Measurements from ENCODE around the gene TCEAL3.
"Not testable (repeated sequence)": the region's sequence is repeated elsewhere in the genome, so short reads cannot be mapped to it uniquely, and the experiment has no call there.

Gene TCEAL3

GRCh38 chrX:103628386-103629317, 20.9 kb downstream of the TCEAL3 start, which contains the start of gene TCEAL1:
TSS of gene TCEAL1 (plus strand) at chrX:103628975. CDS start at chrX:103629917, 942 bp downstream.
- H3K4me1 ChIP-seq (ENCODE audit: control insufficient read depth, low read depth, low read length): peaks cover 5% of the 10 kb centered on the region
- no peaks in the 10 kb centered on the region for H3K27me3 ChIP-seq (ENCODE audit: control insufficient read depth, insufficient read depth, low read length)
- peak within 1 kb of the TSS; percentile 63 for H3K27ac ChIP-seq (ENCODE audit: low read length)
- peak within 1 kb of the TSS; percentile 74 for H3K9ac ChIP-seq (ENCODE audit: low read length)
- no peaks in the 10 kb centered on the region for H3K9me3 ChIP-seq (ENCODE audit: control insufficient read depth, low read depth, low read length)
- no peaks in the 10 kb centered on the region for H3K36me3 ChIP-seq (ENCODE audit: control insufficient read depth, low read depth, low read length)
- H3K4me3 ChIP-seq (ENCODE audit: low read length): peak within 1 kb of the TSS; percentile 88

GRCh38 chrX:103629318-103630170, 21.8 kb downstream of the TCEAL3 start:
- H3K9ac ChIP-seq (ENCODE audit: low read length): peak overlapping the region; percentile 74
- H3K4me3 ChIP-seq (ENCODE audit: low read length): peak overlapping the region; percentile 88
- peak overlapping the region; percentile 63 for H3K27ac ChIP-seq (ENCODE audit: low read length)
- H3K4me1 ChIP-seq (ENCODE audit: control insufficient read depth, low read depth, low read length): peaks cover 5% of the 10 kb centered on the region
- H3K27me3 ChIP-seq (ENCODE audit: control insufficient read depth, insufficient read depth, low read length): no peaks in the 10 kb centered on the region
- H3K36me3 ChIP-seq (ENCODE audit: control insufficient read depth, low read depth, low read length): no peaks in the 10 kb centered on the region
- H3K9me3 ChIP-seq (ENCODE audit: control insufficient read depth, low read depth, low read length): no peaks in the 10 kb centered on the region

GRCh38 chrX:103630171-103630511, 22.4 kb downstream of the TCEAL3 start:
- peak overlapping the region; percentile 74 for H3K9ac ChIP-seq (ENCODE audit: low read length)
- H3K27ac ChIP-seq (ENCODE audit: low read length): peak overlapping the region; percentile 63
- peaks cover 5% of the 10 kb centered on the region for H3K4me1 ChIP-seq (ENCODE audit: control insufficient read depth, low read depth, low read length)
- peak overlapping the region; percentile 88 for H3K4me3 ChIP-seq (ENCODE audit: low read length)
- no peaks in the 10 kb centered on the region for H3K27me3 ChIP-seq (ENCODE audit: control insufficient read depth, insufficient read depth, low read length)
- H3K36me3 ChIP-seq (ENCODE audit: control insufficient read depth, low read depth, low read length): no peaks in the 10 kb centered on the region
- no peaks in the 10 kb centered on the region for H3K9me3 ChIP-seq (ENCODE audit: control insufficient read depth, low read depth, low read length)

- no peak overlapping the region for H3K4me3 ChIP-seq (ENCODE audit: low read length)
- no peaks in the 10 kb centered on the region for H3K36me3 ChIP-seq (ENCODE audit: control insufficient read depth, low read depth, low read length)
- H3K9ac ChIP-seq (ENCODE audit: low read length): no peak overlapping the region
- H3K9me3 ChIP-seq (ENCODE audit: control insufficient read depth, low read depth, low read length): no peaks in the 10 kb centered on the region
- H3K4me1 ChIP-seq (ENCODE audit: control insufficient read depth, low read depth, low read length): peaks cover 5% of the 10 kb centered on the region
- no peaks in the 10 kb centered on the region for H3K27me3 ChIP-seq (ENCODE audit: control insufficient read depth, insufficient read depth, low read length)
- no peak overlapping the region for H3K27ac ChIP-seq (ENCODE audit: low read length)
These were observed 23.4 kb downstream of the TCEAL3 start for GRCh38 chrX:103631145-103631544.

GRCh38 chrX:103635436-103635835, 27.7 kb downstream of the TCEAL3 start:
- H3K27me3 ChIP-seq (ENCODE audit: control insufficient read depth, insufficient read depth, low read length): no peaks in the 10 kb centered on the region
- H3K36me3 ChIP-seq (ENCODE audit: control insufficient read depth, low read depth, low read length): no peaks in the 10 kb centered on the region
- no peak overlapping the region for H3K27ac ChIP-seq (ENCODE audit: low read length)
- no peaks in the 10 kb centered on the region for H3K9me3 ChIP-seq (ENCODE audit: control insufficient read depth, low read depth, low read length)
- peaks cover 9% of the 10 kb centered on the region for H3K4me1 ChIP-seq (ENCODE audit: control insufficient read depth, low read depth, low read length)
- no peak overlapping the region for H3K9ac ChIP-seq (ENCODE audit: low read length)
- H3K4me3 ChIP-seq (ENCODE audit: low read length): no peak overlapping the region

- no peaks in the 10 kb centered on the region for H3K9me3 ChIP-seq (ENCODE audit: control insufficient read depth, low read depth, low read length)
- no peaks in the 10 kb centered on the region for H3K36me3 ChIP-seq (ENCODE audit: control insufficient read depth, low read depth, low read length)
- H3K4me3 ChIP-seq (ENCODE audit: low read length): no peak overlapping the region
- H3K4me1 ChIP-seq (ENCODE audit: control insufficient read depth, low read depth, low read length): peaks cover 9% of the 10 kb centered on the region
- no peak overlapping the region for H3K27ac ChIP-seq (ENCODE audit: low read length)
- H3K27me3 ChIP-seq (ENCODE audit: control insufficient read depth, insufficient read depth, low read length): no peaks in the 10 kb centered on the region
- H3K9ac ChIP-seq (ENCODE audit: low read length): no peak overlapping the region
These were observed 30.0 kb downstream of the TCEAL3 start for GRCh38 chrX:103637604-103638338.

- not testable (repeated sequence) for H3K9ac ChIP-seq (ENCODE audit: low read length); H3K4me1 ChIP-seq (ENCODE audit: control insufficient read depth, low read depth, low read length); H3K27me3 ChIP-seq (ENCODE audit: control insufficient read depth, insufficient read depth, low read length); H3K27ac ChIP-seq (ENCODE audit: low read length); H3K9me3 ChIP-seq (ENCODE audit: control insufficient read depth, low read depth, low read length); H3K36me3 ChIP-seq (ENCODE audit: control insufficient read depth, low read depth, low read length); H3K4me3 ChIP-seq (ENCODE audit: low read length)
These were observed 30.9 kb downstream of the TCEAL3 start for GRCh38 chrX:103638479-103639346.

GRCh38 chrX:103640401-103641155, 32.8 kb downstream of the TCEAL3 start:
- Histone ChIP-seq H3K27ac (ENCODE audit: low read length) (no peak overlapping the region), H3K4me1 (ENCODE audit: control insufficient read depth, low read depth, low read length) (peaks cover 9% of the 10 kb centered on the region), H3K9ac (ENCODE audit: low read length) (no peak overlapping the region)

GRCh38 chrX:103644125-103644524, 36.4 kb downstream of the TCEAL3 start:
- Histone ChIP-seq H3K27me3 (ENCODE audit: control insufficient read depth, insufficient read depth, low read length) (no peaks in the 10 kb centered on the region), H3K36me3 (ENCODE audit: control insufficient read depth, low read depth, low read length) (no peaks in the 10 kb centered on the region), H3K27ac (ENCODE audit: low read length) (no peak overlapping the region)

More at GRCh38 chrX:103640401-103641155, 32.8 kb downstream of the TCEAL3 start:
- H3K36me3 ChIP-seq (ENCODE audit: control insufficient read depth, low read depth, low read length): no peaks in the 10 kb centered on the region
- H3K4me3 ChIP-seq (ENCODE audit: low read length): no peak overlapping the region
- H3K9me3 ChIP-seq (ENCODE audit: control insufficient read depth, low read depth, low read length): no peaks in the 10 kb centered on the region
- no peaks in the 10 kb centered on the region for H3K27me3 ChIP-seq (ENCODE audit: control insufficient read depth, insufficient read depth, low read length)

GRCh38 chrX:103647630-103648029, 39.9 kb downstream of the TCEAL3 start:
- H3K27me3 ChIP-seq (ENCODE audit: control insufficient read depth, insufficient read depth, low read length): no peaks in the 10 kb centered on the region
- no peaks in the 10 kb centered on the region for H3K4me1 ChIP-seq (ENCODE audit: control insufficient read depth, low read depth, low read length)
- H3K27ac ChIP-seq (ENCODE audit: low read length): no peak overlapping the region
- H3K36me3 ChIP-seq (ENCODE audit: control insufficient read depth, low read depth, low read length): no peaks in the 10 kb centered on the region
- H3K4me3 ChIP-seq (ENCODE audit: low read length): no peak overlapping the region
- no peak overlapping the region for H3K9ac ChIP-seq (ENCODE audit: low read length)
- H3K9me3 ChIP-seq (ENCODE audit: control insufficient read depth, low read depth, low read length): no peaks in the 10 kb centered on the region

More at GRCh38 chrX:103644125-103644524, 36.4 kb downstream of the TCEAL3 start:
- H3K4me1 ChIP-seq (ENCODE audit: control insufficient read depth, low read depth, low read length): peaks cover 5% of the 10 kb centered on the region
- no peaks in the 10 kb centered on the region for H3K9me3 ChIP-seq (ENCODE audit: control insufficient read depth, low read depth, low read length)
- no peak overlapping the region for H3K9ac ChIP-seq (ENCODE audit: low read length)
- no peak overlapping the region for H3K4me3 ChIP-seq (ENCODE audit: low read length)

Measured in iPS-18a (cell line).